HG02852 (cell line): ENCODE measurements around the gene ACRV1.
"Not testable (repeated sequence)": the region's sequence is repeated elsewhere in the genome, so short reads cannot be mapped to it uniquely, and the experiment has no call there.

ENCODE experiments used
- ATAC-seq: cut with Tn5 transposase; IDR thresholded peaks from one replicate; pipeline ENCODE4 v1.9.1; 2021; ENCODE audit warnings: mild to moderate bottlenecking, moderate library complexity; ENCODE audit not compliant: unreplicated experiment

ACRV1 gene

GRCh38 chr11:125680747-125681146, at the start of gene ACRV1:
ACRV1 (minus strand) TSS chr11:125680847; CDS start chr11:125680780, 67 bp downstream.
- no peak for ATAC-seq

- ATAC-seq: no peak
Observed at GRCh38 chr11:125728969-125729368, 48.3 kb upstream of the ACRV1 start.

DNA sequence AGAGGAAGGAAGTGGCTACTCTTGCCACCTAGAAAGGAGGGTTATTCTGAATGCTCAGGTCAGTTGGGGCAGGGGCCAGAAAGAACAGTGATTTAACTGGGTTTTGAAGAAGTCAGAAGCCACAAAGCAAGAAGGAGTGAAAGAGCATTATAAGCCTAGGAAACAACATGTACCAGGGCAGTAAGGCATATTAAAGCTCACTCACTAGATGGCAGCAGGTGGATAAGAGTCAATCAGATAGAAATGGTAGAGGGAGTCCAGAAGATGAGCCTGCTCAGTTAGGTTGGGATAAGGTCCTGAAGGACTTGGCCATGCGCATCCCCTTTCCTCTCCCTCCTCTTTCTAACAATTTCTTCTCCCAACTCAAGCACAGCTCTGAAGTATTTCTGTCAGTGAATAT, 43.5 kb upstream of the ACRV1 start:
- ATAC-seq: no peak

GRCh38 chr11:125720781-125721180, 40.1 kb upstream of the ACRV1 start:
- no peak for ATAC-seq

DNA sequence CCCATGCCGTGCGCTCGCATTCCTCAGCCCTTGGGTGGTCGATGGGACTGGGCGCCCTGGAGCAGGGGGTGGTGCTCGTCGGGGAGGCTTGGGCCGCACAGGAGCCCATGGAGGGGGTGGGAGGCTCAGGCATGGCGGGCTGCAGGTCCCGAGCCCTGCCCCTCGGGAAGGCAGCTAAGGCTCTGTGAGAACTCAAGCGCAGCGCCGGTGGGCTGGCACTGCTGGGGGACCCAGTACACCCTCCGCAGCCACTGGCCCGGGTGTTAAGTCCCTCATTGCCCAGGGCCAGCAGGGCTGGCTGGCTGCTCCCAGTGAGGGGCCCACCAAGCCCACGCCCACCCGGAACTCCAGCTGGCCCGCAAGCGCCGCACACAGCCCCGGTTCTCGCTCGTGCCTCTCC, 24.0 kb upstream of the ACRV1 start:
- ATAC-seq: not testable (repeated sequence)

DNA sequence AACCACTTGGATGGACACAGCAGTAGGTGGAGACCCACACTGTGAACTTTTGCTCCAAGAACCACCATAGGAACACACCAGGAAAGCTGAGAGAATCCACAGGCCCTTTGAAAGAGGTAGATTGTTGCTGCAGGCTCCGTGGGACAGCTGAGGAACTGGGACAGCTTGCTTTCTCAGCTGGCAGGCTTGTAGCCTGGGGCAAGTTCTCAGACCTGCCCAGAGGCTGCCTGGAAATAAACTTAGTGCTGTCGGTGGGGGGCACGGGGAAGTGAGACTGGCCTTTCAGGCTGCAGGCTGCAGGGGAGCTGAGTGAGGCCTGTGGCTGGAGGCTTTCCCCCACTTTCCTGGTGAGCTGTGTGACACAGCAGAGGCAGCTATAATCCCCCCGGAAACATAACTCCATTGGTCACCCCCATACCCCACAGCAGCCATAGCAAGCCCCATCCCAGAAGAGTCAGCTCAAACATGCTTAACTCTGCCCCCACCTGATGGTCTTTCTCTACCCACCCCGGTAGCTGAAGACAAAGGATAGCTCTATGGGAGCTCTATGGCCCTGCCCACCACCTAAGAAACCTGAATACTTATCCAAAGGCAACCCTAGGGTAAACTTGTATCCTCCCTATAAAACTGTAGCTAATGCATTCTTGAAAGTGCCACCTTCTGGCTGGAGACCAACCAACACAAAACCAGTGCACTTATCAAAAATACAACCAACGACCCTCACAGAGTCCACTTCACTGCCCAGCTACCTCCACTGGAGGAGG, 21.4 kb upstream of the ACRV1 start:
- ATAC-seq: no peak

GRCh38 chr11:125701018-125701610, 20.5 kb upstream of the ACRV1 start:
- ATAC-seq: no peak

DNA sequence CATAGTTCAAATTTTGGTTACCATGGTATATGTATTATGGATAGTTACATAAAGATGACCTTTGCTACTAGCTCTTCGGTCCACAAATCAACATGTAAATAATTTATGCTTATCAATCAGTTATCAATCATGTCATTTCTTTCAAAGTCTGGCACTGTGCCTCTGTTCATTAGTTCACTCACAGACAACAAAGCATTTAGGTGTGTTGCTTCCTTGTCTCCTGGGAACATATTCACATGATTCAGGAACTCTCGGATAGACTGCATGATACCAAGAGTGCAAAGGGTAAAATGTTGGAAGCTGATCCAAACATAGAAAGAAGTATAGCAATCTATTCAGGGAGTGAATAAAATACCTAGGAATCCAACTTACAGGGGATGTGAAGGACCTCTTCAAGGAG, 14.3 kb upstream of the ACRV1 start:
- no peak for ATAC-seq

DNA sequence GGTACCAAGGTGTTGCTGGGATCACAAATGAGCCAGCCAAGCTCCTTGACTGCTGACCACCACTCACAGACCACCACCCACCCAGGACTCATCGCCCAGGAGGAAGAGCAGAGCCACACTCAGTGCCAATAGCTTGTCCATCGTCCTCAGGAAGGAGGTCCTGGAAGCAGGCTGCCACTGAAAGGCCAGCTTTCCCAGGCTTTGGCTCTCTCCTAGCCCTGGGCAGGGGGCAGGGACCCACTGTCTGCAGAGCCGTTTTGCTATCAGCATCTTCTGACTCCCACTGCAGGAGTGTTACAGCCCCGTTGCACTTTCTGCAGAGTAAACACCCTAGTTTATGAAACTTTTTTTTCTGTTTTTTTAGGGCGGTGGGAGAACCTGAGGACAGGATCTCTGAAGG, 12.2 kb upstream of the ACRV1 start:
- no peak for ATAC-seq

DNA sequence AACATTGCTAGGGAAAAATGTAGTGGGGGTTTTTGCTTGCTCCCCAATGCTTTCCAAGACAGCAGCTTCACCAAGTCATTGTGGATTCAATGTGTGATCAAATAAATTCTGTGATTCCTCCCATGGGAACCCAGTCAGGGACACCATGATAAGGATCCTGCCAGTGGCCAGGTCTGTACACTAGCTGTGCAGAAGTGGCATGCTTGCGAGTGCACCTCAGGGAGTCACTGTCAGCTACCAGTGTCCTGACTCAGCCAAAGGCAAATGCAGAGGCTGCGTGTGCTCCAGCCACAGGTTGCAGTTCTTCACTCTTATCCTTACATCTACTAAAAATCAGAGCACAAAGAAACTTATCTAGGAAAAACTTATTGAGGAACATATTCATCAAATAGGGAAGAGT, 9.4 kb upstream of the ACRV1 start:
- ATAC-seq: no peak

DNA sequence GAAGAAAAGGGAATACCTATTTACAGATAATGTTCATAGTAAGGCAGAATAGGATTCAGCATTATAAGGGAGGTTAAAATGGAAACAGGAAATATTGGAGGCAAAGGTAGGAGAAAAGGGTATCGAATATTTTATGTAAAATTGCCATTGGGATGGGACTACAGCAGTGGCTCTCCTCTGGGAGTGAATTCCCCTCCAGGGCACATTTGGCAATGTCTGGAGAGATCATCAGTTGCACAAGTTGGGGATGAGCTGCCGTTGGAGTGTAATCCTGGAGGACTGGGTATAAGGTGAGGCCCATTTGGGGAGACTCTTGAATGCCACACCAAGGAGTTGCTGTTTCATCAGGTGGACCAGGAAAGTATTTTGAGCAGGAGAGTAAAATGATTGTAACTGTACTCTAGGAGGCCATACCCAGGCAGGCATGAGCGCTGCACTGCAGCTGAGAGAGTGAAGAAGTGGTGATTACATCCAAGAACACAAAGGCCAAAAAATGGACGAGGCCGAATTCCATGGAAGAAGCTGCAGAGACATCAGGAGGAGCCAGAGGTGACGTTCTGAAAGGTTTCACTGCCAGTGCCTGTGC, 8.7 kb upstream of the ACRV1 start:
- ATAC-seq: no peak

DNA sequence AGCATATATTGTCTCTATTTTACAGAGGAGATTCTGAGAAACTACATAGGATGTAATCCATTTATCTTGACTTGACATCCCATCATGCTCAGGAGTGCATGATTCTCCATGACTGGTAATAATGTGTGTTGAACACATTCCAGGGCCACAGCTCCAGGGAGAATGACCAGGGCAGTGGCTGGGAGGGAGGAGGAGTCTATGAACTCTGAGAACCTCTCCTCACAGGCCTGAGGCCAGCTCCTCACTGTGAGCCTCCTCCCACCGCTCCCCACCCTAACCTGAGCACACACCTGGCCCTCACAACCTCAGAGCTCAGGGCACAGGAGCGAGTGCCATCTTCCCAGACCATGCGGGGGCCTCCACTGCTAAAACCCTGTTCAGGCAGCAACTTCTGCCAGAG, 8.0 kb upstream of the ACRV1 start:
- ATAC-seq: no peak

- ATAC-seq: no peak
Observed at GRCh38 chr11:125688066-125688465, 7.4 kb upstream of the ACRV1 start.

- ATAC-seq: no peak
Observed at GRCh38 chr11:125685228-125685627, 4.6 kb upstream of the ACRV1 start.

- ATAC-seq: no peak
Observed at GRCh38 chr11:125679837-125680236, 810 bp downstream of the ACRV1 start.

- no peak for ATAC-seq
Observed at GRCh38 chr11:125679397-125679796, 1.2 kb downstream of the ACRV1 start.

GRCh38 chr11:125675196-125675595, 5.5 kb downstream of the ACRV1 start:
- ATAC-seq: no peak

GRCh38 chr11:125674210-125674609, 6.4 kb downstream of the ACRV1 start:
- no peak for ATAC-seq

DNA sequence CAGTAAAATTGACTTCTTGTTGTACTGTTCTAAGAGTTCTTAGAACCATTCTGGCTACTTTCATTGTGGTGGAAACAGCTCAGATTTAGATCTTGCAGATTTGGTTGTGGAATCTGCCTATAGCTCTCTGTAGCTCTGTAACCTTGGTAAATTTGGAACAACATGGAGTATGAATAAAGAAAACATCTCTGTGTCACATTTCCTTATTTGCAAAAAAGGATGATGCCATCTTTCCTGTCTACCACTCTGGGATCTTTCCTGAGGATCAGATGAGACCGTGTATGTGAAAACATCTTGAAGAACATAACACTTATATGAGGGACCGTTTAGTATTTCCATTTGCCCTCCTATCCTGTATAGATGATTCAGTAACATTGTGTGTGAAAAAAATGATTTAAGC, 9.1 kb downstream of the ACRV1 start:
- ATAC-seq: no peak

GRCh38 chr11:125670172-125670571, 10.5 kb downstream of the ACRV1 start:
- ATAC-seq: no peak

GRCh38 chr11:125667151-125667550, 13.5 kb downstream of the ACRV1 start:
- no peak for ATAC-seq

DNA sequence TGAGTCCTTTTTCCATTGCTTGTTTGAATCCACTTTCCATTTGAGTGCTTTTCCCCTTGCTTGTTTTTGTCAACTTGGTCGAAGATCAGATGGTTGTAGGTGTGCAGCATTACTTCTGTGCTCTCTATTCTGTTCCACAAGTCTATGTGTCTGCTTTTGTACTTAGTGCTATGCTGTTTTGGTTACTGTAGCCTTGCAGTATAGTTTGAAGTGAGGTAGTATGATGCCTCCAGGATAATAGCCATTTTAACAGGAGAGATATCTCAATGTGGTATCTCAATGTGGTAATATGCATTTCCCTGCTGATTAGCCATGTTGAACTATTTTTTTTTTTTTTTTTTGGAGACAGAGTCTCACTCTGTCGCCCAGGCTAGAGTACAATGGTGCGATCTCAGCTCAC, 16.7 kb downstream of the ACRV1 start:
- ATAC-seq: no peak
